H4 (cell line): Measurements from ENCODE around the gene SETD4. TPM values are rescaled to one million over a fixed set of nuclear protein-coding genes. Genes with fewer than 3 reads are reported as not detected.

Experiments
- DNase-seq: peaks from one replicate; pipeline ENCODE4 v3.0.0-alpha.2; 2015; ENCODE audit warnings: low spot score
- total RNA-seq: library from RNA; depleted of rRNA; stranded (reverse); fragments of >200 nt; shearing (Covaris generic); gene quantifications from 2 replicates; pipeline ENCODE4 v1.2.3, GENCODE V29; 2014

Gene SETD4
- total RNA-seq, 1 experiment from 2014 or later = 18.0 TPM

DNA sequence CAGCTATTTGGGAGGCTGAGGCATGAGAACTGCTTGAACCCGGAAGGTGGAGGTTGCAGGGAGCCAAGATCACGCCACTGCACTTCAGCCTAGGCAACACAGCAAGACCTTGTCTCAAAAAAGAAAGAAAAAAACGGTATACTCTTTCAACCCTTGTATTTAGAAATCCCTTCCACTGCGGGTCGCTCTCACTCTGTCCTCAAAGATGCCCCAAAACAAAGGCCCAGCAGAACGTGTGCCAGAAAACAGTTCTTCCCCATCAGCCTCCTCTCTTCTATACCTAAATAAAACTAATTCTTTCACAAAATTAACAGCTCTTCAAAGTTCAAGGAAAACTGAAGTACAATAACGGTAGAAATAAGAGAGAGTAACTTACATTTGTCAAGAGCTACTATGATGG, 13.2 kb downstream of the SETD4 start:
- DNase-seq = no peak

DNA sequence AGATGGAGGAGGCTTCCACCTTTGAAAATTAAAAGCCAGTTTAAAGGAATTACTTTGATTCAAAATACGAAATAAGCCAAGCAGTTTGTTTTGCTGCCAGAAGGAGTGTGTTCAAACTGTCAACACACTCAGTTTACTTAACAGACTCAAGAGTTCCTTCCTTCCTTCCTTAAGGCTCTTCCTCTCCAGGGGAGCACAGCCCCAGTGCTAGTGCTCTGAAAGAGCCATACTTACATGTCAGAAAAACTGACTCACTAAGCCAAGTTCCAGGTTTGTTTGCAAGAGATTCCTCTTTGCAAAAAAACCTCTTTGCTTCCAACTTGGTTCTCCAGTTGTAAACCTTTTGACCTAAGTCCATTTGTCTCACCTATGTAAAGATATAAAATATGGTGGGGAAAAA, 14.3 kb downstream of the SETD4 start:
- no peak for DNase-seq

DNA sequence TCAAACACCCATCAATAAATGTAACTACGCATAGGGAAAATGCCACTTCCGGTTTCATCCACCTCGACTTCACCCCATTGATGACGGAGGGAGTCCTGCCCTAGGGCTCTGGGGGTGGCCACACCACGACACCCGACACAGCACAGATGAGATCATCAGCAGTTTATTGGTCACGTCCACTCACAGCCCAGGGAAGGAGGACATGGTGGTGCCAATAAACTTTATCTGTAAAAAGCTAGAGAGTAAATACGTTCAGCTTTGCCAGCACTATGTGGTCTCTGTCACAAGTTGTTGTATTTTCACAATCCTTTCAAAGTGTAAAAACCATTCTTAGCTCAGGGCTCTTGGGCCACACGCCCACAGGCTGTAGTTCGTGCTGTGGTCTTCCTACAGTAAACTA, 16.3 kb downstream of the SETD4 start:
- peak; percentile 94 for DNase-seq

DNA sequence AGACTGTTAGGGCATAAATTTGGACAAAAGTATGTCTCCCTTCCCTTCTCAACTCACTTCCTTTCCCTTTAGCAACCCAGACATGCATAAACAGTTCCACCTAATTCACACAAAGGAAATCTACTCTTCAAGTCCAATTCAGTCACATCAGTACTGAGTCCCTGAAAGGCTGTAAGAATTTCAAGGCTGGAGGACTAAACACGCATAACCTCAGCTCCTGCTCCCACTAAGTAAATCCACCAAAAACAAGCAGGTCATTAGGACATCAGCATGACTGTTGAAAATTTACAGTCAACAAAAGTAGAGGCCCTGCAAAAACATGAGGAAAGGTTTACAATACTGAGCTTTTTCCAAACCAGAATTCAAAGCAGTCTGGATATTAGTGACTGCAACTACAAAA, 18.4 kb downstream of the SETD4 start:
- no peak for DNase-seq

DNA sequence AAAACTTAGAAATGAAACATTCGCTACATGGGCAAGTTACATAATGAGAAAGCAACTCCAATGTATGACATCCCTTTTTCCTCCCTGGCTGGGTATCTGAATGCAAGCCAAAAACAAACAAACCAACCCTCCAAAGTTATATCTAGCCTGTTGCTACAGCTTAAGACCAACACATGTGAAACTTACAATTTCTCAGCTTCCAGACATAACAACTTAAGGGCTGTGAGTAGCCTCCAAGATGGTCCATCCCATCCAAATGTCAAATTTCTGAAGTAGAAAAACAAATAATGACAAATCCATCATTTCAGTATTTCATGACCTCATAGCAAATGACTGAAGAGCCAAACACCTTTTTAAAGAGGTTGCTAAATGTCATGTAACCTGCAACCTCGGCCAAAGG, 19.9 kb downstream of the SETD4 start:
- no peak for DNase-seq

DNA sequence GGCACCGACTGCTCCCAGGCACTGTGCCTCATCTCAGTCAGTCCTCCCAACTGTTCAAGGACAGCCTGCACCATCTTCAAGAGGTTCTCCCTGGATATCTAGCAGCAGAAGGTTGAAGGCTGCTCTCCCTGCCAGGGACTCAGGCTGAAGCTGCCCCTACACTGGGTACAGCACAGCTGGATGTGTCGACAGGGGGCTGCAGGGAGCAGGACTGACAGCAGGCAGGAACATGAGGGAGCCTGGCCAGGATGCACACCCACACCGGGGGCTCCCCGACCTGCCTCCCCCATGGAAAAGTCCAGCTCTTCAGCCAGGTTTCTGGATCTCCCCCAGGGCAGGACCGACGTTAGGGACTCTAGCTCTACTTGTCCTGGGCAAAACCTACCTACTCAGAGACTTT, 20.5 kb downstream of the SETD4 start:
- DNase-seq = no peak

DNA sequence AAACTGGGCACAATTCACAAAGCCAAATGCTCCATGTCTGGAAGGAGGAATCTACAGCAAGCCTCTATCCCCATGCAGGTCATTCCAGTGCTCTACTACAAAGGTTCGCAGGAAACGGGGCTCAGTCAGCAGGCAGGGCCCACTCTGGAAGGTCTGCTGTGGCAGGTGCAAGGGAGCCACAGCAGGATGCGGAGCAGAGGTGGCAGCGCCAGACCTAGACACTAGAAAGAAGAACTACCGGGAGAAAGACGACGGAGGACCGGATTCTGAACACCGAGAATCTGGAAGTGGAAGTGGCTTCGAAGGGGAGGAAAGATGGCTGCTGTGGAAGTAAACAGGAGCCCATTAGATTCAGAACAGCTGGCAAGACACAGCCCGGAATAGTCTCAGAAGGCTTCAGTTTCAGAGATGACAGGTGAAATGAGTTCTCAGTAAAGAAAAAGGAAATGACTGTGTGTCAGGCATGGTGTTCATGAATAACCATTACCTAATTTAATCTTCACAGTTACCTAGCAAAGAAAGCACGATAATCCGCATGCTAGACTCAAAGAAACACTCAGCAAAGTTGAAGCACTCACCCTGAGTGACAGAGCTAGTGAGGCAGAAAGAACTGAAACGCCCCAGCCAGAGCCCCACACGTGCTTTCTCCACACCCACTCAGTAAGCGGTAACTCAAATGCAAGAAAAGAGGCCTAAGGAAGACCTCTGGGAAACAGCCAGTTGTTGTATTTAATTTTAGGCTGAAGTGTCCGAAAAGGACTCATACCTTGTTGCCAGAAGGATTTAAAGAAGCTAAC, 21.4 kb downstream of the SETD4 start:
- no peak for DNase-seq

DNA sequence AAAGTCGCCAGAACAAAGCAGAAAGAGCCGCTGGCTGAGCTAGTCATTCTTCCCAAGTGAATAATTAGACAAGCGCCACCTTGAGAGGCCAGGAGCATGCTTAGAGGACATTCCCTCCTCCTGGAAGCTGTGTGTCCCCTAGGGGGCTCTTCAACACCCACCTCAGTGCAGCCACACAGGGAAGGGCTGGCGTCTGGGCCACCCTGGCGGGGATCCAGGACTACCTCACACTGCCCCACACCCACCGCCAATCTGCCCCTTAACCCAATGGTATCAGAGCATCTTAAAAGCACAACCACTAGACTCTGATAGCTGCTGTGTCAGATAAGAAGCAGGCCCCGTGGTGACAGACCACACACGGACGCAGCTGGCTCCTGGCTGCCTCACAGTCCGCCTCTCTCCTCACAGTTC, 24.9 kb downstream of the SETD4 start:
- no peak for DNase-seq

DNA sequence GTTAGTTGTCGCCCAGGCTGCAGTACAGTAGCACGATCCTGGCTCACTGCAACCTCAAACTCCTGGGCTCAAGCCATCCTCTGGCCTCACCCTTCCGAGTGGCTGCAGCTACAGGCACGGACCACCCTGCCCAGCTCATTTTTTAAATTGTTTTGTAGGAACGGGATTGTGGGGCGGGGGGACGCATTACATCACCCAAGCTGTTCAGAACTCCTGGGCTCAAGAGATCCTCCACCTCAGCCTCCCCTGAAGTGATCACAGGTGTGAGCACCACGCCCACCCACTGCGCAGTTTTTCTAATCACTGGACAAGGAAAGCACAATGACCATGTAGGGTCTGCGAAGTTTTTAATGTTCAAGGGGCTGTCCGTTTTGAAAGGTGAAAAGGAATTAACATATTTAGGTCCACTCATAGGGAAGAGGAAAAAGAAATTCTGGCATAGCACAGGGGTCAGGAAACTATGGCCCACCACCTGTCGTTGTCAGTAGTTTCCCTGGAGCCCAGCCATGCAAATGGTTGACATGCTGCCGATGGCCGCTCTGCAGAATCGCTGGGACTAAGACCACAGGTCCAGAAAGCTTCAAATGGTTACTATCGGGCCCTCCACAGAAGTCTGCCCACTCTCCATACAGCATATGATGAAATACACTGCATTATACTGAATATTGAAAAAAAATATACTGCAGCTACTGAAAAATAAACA, 26.0 kb downstream of the SETD4 start:
- DNase-seq = no peak

DNA sequence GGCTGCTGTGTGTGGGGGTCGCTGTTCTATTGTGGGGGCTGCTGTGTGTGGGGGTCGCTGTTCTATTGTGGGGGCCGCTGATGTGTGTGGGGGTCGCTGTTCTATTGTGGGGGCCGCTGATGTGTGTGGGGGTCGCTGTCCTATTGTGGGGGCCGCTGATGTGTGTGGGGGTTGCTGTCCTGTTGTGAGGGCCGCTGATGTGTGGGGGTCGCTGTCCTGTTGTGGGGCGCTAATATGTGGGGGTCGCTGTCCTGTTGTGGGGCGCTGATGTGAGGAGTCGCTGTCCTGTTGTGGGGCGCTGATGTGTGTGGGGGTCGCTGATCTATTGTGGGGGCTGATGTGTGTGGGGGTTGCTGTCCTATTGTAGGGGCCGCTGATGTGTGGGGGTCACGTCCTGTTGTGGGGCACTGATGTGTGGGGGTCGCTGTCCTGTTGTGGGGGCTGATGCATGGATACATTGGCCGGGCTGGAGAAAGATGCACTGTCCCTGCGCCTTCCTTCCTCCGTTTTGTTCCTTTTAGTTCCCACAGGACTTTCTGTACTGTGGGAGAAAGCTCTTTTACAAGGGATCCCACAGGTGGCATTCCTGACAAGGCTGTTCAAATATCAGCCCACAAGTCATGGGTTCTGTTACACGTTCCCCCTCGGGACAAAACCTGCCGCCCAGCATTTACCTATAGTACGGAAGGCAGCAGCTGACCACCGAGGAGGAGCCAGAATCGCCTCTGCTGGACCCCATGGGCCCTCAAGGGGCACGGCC, 27.5 kb downstream of the SETD4 start:
- no peak for DNase-seq

DNA sequence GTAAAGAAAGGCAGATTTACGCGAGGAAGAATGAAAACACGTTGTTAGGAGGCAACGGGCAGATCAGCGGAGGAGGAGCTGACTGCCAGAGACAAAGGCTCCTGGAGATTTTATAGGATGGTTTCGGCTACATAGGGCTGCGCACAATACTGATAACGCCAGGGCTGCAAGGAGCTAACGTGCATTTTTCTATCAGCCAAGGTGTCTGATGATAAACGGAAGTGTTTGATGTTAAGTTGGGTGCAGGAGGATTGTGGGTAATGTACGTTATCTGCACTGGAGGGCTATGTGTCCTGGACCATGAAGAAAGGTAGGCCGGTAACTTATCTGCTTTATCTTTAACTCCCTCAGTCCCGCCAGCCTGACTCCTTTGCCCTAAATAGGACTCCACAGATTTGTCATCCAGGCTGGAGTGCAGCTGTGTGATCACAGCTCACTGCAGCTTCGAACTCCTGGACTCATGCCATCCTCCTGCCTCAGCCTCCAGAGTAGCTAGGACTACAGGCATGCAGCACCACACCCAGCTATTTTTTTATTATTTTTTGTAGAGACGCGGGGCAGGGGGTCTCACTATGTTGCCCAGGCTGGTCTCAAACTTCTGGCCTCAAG, 29.6 kb downstream of the SETD4 start:
- no peak for DNase-seq

DNA sequence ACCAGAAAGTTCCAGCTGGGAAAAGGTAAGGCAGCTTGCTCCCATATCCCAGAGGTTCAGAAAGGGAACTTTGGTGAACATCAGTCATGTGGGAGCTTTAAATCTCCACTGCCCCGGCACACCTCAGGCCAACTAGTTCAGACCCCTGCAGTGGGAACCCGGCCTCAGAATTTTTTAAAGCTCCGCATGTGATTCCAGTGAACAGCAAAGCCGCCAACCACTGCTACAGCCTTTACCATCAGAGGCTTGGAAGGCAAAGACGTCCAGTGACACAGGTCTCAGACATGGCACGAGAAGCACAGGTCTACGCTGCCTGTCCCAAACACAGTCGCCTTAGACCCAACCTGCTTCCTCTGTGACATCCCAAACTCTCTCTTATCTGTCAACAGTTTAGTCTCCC, 31.0 kb downstream of the SETD4 start:
- DNase-seq = no peak

DNA sequence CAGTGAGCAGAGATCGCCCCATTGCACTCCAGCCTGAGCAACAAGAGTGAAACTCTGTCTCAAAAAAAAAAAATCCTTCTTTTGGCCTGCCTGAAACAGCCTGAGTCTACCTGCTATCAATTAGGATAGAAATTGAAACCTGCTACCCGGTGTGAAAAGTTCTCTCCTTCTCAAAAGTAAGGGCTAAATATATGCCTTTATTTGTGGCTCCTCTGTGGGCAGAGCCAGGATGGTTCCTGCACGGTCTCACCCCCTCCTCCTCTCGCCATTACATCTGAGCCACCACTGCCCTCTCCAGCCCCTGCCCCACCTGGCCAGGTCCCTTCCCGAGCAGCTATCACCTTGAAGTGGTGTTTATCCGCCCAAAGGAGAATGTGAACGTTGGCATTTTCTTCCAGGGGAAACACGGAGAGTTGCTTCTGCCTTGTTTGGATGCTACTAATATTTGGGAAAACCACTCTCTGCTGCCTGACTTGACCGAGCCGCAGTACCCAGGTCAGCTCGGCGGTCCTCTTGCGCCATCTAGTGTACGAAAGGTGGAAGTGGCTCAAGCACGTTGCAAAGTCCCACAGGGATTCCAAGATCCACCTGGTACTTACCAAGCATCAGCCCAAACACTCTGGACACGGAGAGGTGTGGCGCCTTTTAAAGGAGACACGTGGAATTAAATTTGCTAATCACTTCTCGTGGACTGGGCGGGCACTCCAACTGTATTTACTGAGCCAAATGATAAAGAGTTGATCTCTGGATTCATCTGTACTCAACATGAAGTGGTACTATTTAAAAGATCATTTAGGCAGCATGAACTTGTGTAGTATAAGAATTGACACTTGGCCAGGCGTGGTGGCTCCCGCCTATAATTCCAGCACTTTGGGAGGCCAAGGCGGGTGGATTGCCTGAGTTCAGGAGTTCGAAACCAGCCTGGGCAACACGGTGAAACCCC, 31.9 kb downstream of the SETD4 start:
- peak; percentile 79 for DNase-seq

DNA sequence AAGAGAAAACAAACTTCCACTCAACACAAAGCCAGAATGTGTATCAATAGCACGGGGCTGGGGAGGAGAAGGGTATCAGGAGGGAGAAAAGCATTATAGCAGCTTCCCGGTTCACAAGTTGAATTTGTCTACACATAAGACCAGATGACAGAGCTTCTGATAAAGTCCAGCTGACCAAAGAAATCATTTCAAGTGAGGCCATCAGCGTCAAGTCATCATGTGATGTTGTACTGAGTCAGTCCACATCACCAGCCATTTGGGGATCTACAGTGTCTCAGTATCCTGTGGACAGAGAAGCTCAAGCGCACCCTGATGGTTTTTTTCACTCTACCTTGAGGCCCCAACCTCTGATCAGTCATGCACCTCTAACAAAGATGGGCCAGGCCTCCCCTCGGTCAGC, 33.0 kb downstream of the SETD4 start:
- DNase-seq = no peak

DNA sequence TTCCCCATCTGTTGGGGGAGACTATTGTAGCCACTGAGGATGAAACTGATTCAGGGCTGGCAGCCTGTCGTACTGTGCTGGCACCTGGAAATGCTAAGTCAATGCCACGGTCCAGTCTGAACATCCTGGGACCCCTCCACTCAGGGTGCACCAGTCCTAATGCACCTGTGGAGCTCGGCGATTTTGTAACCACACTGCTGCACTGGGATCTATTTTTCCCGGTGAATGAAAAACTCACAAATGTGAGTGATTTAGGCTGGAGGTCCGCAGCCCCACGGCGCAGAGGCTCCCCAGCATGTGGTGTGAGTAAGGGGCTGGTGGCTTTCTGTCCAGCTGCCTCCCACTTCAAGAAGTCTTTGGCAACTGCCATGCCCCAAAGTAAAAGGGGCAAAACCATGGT, 35.5 kb downstream of the SETD4 start:
- DNase-seq = no peak

DNA sequence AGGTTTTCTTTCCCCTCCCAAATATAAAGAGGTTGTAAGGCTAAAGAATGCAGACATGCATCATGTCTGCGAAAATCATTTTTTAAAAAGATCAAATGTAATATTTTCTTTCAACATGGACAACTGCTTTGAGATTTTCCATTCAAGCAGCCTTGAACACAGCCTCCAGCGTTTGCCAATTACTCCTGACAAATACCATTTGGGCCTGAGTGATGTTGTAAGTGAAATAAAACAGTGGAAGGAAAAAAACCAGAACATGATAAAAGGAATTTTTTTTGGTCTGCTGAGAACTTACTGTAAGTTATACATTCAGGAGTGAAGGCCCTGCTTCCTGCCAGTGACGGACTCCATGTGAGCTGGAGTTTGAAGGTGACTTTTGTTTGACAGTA, 37.2 kb downstream of the SETD4 start:
- no peak for DNase-seq

DNA sequence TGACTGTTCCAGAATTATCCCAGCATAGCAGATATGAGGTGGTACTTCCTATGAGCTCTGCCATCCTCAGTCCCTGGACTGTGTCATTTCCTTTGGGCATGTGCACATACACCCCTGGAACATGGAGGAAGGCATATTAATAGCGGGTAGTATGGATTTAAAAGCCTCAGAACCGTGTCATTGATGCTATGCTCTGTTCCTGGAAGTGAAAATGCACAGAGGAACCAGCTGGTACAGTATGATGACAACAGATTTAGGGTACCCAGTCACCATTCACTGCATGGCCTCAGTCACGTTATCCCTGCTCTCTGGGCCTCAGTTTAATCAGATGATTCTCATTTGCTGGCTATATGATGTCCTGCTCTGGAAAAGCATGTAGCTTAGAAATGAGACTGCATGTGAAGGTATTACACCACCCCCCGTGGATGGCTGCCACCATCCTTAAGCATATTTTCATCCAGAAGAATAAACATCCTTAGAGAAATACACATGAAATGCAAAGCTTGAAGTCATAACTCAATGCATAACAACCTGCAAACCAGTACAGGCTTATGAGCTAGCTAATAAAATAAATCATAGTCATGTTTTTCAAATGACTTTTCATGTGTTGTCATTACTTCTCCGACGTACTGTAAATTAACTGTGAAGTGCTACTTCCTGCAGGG, 37.8 kb downstream of the SETD4 start:
- no peak for DNase-seq

DNA sequence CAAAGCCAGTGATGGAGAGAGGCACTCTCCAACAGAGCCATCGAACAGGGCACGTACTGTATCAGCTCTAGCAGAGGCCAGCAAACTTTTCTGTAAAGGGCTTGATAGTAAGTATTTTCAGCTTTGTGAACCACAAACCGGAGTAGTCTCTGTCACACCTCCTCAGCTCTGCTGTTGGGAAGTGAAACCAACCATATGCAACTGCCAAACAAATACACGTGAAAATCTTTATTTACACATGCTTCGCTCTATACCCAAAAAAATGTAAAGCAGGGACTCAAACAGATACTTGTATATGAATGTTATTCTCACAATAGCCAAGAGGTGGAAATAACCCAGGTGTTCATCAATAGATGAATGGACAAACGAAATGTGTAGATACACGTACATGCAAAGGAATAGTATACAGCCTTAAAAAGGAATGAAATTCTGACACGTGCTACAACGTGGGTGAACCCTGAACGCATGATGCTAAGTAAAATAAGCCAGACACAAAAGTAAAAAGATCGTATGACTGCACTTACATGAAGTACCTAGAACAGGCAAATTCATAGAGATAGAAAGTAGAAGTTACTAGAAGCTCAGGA, 39.0 kb downstream of the SETD4 start:
- DNase-seq = no peak

DNA sequence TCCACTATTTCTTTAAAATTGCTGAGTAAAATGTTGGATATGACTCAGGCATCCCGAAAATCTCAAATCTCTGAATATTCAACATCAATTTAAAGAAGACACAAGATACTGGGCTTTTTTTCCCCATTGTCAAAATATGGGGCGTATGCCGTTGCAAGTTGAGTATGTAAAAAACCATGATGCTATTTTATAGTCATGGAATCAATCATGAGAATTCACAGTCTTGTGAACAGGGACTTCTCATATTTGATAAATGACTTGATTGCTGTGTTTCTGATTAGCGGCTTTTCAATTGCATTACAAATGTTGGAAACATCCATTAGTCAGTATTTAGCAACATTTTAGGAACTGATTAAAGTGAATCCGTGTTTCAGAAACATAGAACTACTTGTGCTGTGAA, 45.3 kb downstream of the SETD4 start:
- no peak for DNase-seq

DNA sequence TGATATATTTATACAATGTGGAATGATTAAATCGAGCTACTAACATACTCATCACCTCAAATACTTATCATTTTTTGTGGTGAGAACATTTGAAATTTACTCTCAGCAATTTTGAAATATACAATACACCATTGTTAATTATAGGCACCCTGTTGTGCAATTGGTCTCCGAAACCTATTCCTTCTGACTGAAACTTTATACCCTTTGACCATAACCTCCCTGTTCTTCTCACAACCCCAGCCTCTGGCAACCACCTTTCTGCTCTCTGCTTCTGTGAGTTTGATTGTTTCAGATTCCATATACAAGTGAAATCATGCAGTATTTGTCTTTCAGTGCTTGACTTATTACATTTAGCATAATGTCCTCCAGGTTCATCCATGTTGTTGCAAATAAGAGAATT, 49.5 kb downstream of the SETD4 start:
- DNase-seq = no peak
